Parietal lobe (tissue), 2 donors: ENCODE measurements around the gene TEX12. TPM values are rescaled to one million over a fixed set of nuclear protein-coding genes. Genes with fewer than 3 reads are reported as not detected.

Experiments
- small RNA-seq: library from RNA; depleted of rRNA; stranded (forward); fragments of <200 nt; gene quantifications from one replicate; pipeline ENCODE3, GENCODE V24; 2014; ENCODE audit warnings: low replicate concordance
- total RNA-seq: library from RNA; depleted of rRNA; stranded (reverse); fragments of >200 nt; gene quantifications from one replicate; pipeline ENCODE4 v1.2.3, GENCODE V29; 2014

Gene TEX12
- total RNA-seq: 2.2 TPM

GRCh38 chr11:112167145-112167544 lies at the start of gene TEX12:
TEX12 (plus strand) TSS chr11:112167372; CDS start chr11:112169269, 1,897 bp downstream.

GRCh38 chr11:112163875-112164685 lies 3.1 kb upstream of the TEX12 start, which contains the start of gene IL18:
IL18 (minus strand) TSS chr11:112164094; CDS start chr11:112155053, 9,041 bp downstream.

GRCh38 chr11:112174789-112175598 lies 7.8 kb downstream of the TEX12 start, which contains the start of gene BCO2:
BCO2 (plus strand) TSS chr11:112175512; CDS start chr11:112175602, 90 bp downstream.

Small RNA genes lying within 50 kb of the gene (small RNA-seq; reads per million reads assigned to genes)
- gene MRPS36P4: not detected

Other genes with a start within 250 kb of the TEX12 start
- not detected for gene C11orf52, start 248.5 kb upstream of the TEX12 start, total RNA-seq
- gene DIXDC1, start 230.0 kb upstream of the TEX12 start, total RNA-seq: 83.6 TPM
- 36.9 TPM for gene DLAT, start 142.0 kb upstream of the TEX12 start, total RNA-seq
- gene PIH1D2, start 93.4 kb upstream of the TEX12 start, total RNA-seq: 2.2 TPM
- gene NKAPD1, start 93.1 kb upstream of the TEX12 start, total RNA-seq: 32.2 TPM
- 48.8 TPM for gene TIMM8B, start 80.6 kb upstream of the TEX12 start, total RNA-seq
- gene SDHD, start 80.5 kb upstream of the TEX12 start, total RNA-seq: 67.0 TPM
- not detected for gene IL18, start 3.3 kb upstream of the TEX12 start, total RNA-seq
- 12.5 TPM for gene BCO2, start 8.1 kb downstream of the TEX12 start, total RNA-seq
- gene PTS, start 59.1 kb downstream of the TEX12 start, total RNA-seq: 41.0 TPM
- not detected for gene PLET1, start 93.5 kb downstream of the TEX12 start, total RNA-seq